Lung (tissue), 12 donors: ENCODE measurements around the gene FAM83C. TPM values are rescaled to one million over a fixed set of nuclear protein-coding genes. Genes with fewer than 3 reads are reported as not detected.

Source experiments
- ATAC-seq: fragments of 200-7000 bp; cut with Tn5 transposase; one replicate; pipeline ENCODE4 v1.9.1; 2020; ENCODE audit warnings: moderate number of reproducible peaks; ENCODE audit not compliant: insufficient read depth, low FRiP score
- DNase-seq, 3 donors: peaks; one replicate each; pipeline ENCODE4 v3.0.0-alpha.2; 2013 to 2017
- H3K27ac ChIP-seq, 2 donors: one replicate each; pipeline ENCODE4 v1.5.1; 2013; ENCODE audit warnings: mild to moderate bottlenecking in 2 of 2, moderate library complexity in 2 of 2, control low read depth in 1 of 2, inconsistent platforms in 1 of 2, low read depth in 1 of 2, low read length in 1 of 2
- H3K27me3 ChIP-seq, 3 donors: one replicate each; pipeline ENCODE4 v1.5.1; 2013; ENCODE audit warnings: low read length in 2 of 3; ENCODE audit not compliant: control insufficient read depth in 3 of 3, insufficient read depth in 3 of 3
- H3K36me3 ChIP-seq, 4 donors: one replicate each; pipeline ENCODE4 v1.5.1; 2013; ENCODE audit warnings: low read length in 4 of 4, mild to moderate bottlenecking in 1 of 4, moderate library complexity in 1 of 4; ENCODE audit not compliant: control insufficient read depth in 4 of 4, insufficient read depth in 4 of 4
- H3K4me1 ChIP-seq, 5 donors: one replicate each; pipeline ENCODE4 v1.5.1; 2013; ENCODE audit warnings: low read length in 5 of 5, mild to moderate bottlenecking in 2 of 5, moderate library complexity in 1 of 5; ENCODE audit not compliant: control insufficient read depth in 5 of 5, insufficient read depth in 5 of 5
- H3K4me3 ChIP-seq: one replicate; pipeline ENCODE4 v1.5.1; 2013; ENCODE audit warnings: mild to moderate bottlenecking, control low read depth, moderate library complexity
- H3K9ac ChIP-seq, 2 donors: one replicate each; pipeline ENCODE4 v1.5.1; 2013; ENCODE audit warnings: low read length in 2 of 2, control low read depth in 1 of 2; ENCODE audit not compliant: insufficient read depth in 1 of 2
- H3K9me3 ChIP-seq, 4 donors: one replicate each; pipeline ENCODE4 v1.5.1; 2013; ENCODE audit warnings: low read length in 3 of 4, mild to moderate bottlenecking in 1 of 4, moderate library complexity in 1 of 4; ENCODE audit not compliant: control insufficient read depth in 4 of 4, insufficient read depth in 3 of 4
- WGBS, 2 donors: extraction: QIAGEN DNeasy Blood & Tissue Kit; methylation state at CpG; one replicate each; pipeline ENCODE4 v1.1.7; 2013; 5-methylcytosine and 5-hydroxymethylcytosine counted together
- polyA plus RNA-seq, 2 donors: library from polyadenylated mRNA; stranded (reverse); fragments of 200-250 nt; gene quantifications; one replicate each; pipeline ENCODE4 v1.2.1, GENCODE V29; 2013
- total RNA-seq, 2 donors: library from RNA; depleted of rRNA in 1 of 2; stranded (reverse); fragments of >200 nt in 1 of 2; gene quantifications; one replicate each; pipeline ENCODE4 v1.2.1, GENCODE V29; 2014 to 2021
- TF ChIP-seq, protein P1 (sequence below): IDR thresholded peaks from 2 replicates; pipeline ENCODE4 v1.5.1; 2012; ENCODE audit warnings: mild to moderate bottlenecking; ENCODE audit errors: control extremely low read depth, extremely low read depth
- donor health status: control.
- donor health status: control.
- donor health status: Bipolar disorder and iron deficiency.
- donor health status: healthy.
- donor health status: DM: yes; HTN: yes; CAD: no.

FAM83C gene
- total and polyA plus RNA-seq, 4 donors = not detected

DNA sequence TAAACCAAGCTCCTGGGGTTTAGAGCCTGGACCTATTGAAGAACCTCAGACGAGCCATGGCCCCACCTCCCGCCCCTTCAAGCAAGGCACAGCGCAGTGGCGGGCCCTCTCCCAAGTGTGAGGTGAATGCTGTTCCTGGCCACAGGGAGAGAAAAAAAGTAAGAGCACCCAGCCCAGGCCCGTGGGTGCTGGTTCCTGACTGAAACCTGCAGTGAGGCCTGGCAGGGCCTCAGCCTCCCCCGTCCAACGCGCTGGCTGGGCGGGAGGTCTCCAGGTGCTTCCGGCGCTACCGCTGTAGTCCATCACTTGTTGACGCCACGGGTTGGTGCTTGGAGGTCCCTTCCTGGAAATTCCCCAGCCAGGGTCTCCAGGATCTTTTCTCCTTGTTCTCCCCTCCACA, 5.5 kb upstream of the FAM83C start:
- Histone ChIP-seq H3K27ac (no peak overlapping the region), H3K27me3 (peaks cover 0 to 3% (median 2%) of the 10 kb centered on the region in 3 donors), H3K9me3 (no peaks in the 10 kb centered on the region), H3K9ac (no peak overlapping the region), H3K36me3 (no peaks in the 10 kb centered on the region), H3K4me1 (peaks cover 0 to 3% (median 0%) of the 10 kb centered on the region in 5 donors), H3K4me3 (no peak overlapping the region)
- DNase-seq = no peak
- WGBS, 2 donors = 87 to 89% methylated on average over 14 of the region's 14 CpGs
- TF ChIP-seq, protein P1, sequence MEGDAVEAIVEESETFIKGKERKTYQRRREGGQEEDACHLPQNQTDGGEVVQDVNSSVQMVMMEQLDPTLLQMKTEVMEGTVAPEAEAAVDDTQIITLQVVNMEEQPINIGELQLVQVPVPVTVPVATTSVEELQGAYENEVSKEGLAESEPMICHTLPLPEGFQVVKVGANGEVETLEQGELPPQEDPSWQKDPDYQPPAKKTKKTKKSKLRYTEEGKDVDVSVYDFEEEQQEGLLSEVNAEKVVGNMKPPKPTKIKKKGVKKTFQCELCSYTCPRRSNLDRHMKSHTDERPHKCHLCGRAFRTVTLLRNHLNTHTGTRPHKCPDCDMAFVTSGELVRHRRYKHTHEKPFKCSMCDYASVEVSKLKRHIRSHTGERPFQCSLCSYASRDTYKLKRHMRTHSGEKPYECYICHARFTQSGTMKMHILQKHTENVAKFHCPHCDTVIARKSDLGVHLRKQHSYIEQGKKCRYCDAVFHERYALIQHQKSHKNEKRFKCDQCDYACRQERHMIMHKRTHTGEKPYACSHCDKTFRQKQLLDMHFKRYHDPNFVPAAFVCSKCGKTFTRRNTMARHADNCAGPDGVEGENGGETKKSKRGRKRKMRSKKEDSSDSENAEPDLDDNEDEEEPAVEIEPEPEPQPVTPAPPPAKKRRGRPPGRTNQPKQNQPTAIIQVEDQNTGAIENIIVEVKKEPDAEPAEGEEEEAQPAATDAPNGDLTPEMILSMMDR = no peak
- no peak for ATAC-seq

DNA sequence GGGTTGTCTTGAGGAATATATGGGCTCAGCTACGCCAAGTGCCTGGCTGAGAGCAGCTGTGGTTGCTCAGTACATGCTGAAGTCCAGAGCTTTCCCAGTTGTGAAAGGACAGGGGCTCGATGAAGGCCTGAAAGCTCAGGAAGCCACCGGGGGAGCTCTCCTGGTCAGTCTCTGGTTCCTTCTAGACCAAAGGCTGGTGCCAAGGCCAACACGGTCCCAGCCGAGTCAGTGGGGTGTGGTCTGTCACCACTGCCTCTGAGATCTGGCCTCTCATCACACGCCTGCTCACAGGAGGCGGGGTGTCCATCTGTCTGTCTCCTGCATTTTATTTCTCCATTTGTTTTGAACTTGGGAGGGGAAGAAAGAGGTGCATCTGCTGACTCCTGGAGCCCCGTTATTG, 4.9 kb upstream of the FAM83C start:
- peaks cover 0 to 3% (median 2%) of the 10 kb centered on the region in 3 donors for H3K27me3 ChIP-seq
- 65 to 72% methylated on average over 8 of the region's 8 CpGs for WGBS, 2 donors
- H3K27ac ChIP-seq = no peak overlapping the region
- H3K4me1 ChIP-seq = peaks cover 0 to 6% (median 0%) of the 10 kb centered on the region in 5 donors
- no peaks in the 10 kb centered on the region for H3K9me3 ChIP-seq
- no peak for ATAC-seq
- H3K9ac ChIP-seq = no peak overlapping the region
- H3K36me3 ChIP-seq = no peaks in the 10 kb centered on the region
- no peak for DNase-seq
- TF ChIP-seq, protein P1 = no peak
- H3K4me3 ChIP-seq = no peak overlapping the region

DNA sequence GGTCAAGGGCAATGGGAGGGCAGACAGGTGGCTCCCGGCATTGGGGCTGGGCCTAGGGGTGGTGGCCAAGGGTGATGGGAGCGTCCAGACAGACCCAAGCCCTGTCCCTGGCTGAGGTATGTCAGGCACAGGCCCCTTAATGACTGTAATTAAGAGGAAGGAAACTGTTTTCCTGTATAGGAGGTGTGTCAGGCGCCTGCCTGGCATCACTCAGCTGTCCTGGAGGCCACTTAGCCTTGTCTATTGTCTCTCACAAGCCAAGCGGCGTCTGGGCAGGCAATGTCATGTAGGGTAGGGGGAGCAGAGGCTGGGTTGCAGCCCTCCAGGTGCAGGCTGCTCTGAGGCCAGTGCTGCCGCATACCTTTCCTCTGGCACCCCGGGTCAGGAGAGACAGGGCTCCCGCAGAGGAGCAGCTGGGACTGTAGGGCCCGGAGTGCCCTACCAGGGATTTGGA, 3.9 kb upstream of the FAM83C start:
- WGBS, 2 donors = 52 to 62% methylated on average over 9 of the region's 9 CpGs

More for the DNA sequence above, 3.9 kb upstream of the FAM83C start:
- peaks cover 0 to 3% (median 2%) of the 10 kb centered on the region in 3 donors for H3K27me3 ChIP-seq
- TF ChIP-seq, protein P1 = no peak
- no peaks in the 10 kb centered on the region for H3K36me3 ChIP-seq
- DNase-seq = no peak
- H3K9me3 ChIP-seq = no peaks in the 10 kb centered on the region
- no peak for ATAC-seq
- H3K27ac ChIP-seq = no peak overlapping the region
- H3K4me3 ChIP-seq = no peak overlapping the region
- H3K9ac ChIP-seq = no peak overlapping the region
- peaks cover 0 to 6% (median 0%) of the 10 kb centered on the region in 5 donors for H3K4me1 ChIP-seq
